GM10266 (cell line): ENCODE data around the gene INSR.

Experiments used
- DNase-seq: peaks from one replicate; pipeline ENCODE4 v3.0.0; 2012; ENCODE audit errors: extremely low spot score
- CTCF ChIP-seq: IDR thresholded peaks from 2 replicates; pipeline ENCODE4 v1.5.1; 2012; ENCODE audit warnings: mild to moderate bottlenecking, low read depth; ENCODE audit not compliant: control insufficient read depth, insufficient read depth; ENCODE audit errors: missing control alignments

INSR gene

GRCh38 chr19:7257148-7258040 lies 36.8 kb downstream of the INSR start:
- TF ChIP-seq CTCF: no peak
- no peak for DNase-seq

GRCh38 chr19:7255631-7256030 lies 38.6 kb downstream of the INSR start:
- DNase-seq: no peak
- no peak for TF ChIP-seq CTCF

DNA sequence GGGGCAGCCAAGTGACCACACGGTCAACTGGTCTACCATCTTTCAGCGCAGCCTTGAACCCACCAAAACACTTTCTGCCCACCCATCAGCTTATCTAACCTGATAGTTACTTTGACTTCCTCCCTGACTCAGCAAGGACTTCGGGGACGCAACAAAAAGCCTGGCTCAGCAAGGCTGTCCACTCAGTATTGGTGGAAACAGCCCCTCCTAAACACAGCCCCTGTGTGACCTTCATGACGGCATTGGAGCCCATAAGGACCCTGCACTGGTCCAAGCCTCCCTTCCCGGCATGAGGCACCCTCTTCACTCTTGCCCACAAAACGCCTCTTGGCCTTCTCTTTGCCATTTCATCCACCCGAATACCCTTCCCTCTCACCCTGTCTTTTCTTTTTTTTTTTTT lies 39.1 kb downstream of the INSR start:
- no peak for DNase-seq
- TF ChIP-seq CTCF: no peak

DNA sequence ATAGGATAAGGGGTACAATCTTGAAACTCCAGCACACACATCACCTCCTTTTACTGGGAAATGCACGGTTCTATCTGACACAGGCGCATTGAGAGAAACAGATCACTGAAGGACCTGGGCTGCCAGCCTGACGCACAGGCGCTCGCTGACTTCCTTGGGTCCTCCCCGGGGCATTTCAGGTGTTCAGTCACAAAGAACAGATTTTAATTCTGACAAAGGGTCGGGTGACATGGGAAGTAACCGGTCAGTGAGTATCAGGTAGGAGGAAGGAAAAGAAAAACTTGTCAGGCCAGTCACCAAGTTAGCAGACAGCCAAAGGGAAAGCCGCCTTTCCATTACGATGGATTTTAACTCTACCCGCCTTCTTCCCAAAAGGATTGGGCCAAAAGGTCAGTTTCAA lies 39.6 kb downstream of the INSR start:
- no peak for DNase-seq
- no peak for TF ChIP-seq CTCF

- no peak for TF ChIP-seq CTCF
- DNase-seq: no peak
Observed at GRCh38 chr19:7252364-7252763, 41.9 kb downstream of the INSR start.

GRCh38 chr19:7251494-7251893 lies 42.7 kb downstream of the INSR start:
- peak; percentile 23 for DNase-seq
- no peak for TF ChIP-seq CTCF

DNA sequence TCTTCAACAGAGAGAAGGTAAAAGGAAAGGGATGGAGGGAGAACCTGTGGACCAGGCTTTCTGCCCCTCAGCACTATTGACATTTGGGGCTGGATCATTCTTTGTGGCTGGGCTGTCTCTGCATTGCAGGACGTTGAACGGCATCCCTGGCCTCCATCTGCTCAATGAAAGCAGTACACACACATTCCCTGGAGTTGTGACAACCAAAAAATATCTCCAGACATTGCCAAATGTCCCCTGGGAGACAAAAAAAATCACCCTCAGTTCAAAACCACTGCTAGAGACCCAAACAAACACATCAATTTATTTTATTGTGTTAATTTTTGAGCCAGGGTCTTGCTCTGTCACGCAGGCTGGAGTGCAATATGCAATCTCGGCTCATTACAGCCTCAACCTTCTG lies 43.3 kb downstream of the INSR start:
- no peak for DNase-seq
- TF ChIP-seq CTCF: no peak
